HG03045 (cell line): ENCODE results near the gene PAPPA.

Experiments
- ATAC-seq: cut with Tn5 transposase; IDR thresholded peaks from one replicate; pipeline ENCODE4 v1.9.1; 2021; ENCODE audit warnings: mild to moderate bottlenecking, moderate library complexity; ENCODE audit not compliant: unreplicated experiment

Gene PAPPA

DNA sequence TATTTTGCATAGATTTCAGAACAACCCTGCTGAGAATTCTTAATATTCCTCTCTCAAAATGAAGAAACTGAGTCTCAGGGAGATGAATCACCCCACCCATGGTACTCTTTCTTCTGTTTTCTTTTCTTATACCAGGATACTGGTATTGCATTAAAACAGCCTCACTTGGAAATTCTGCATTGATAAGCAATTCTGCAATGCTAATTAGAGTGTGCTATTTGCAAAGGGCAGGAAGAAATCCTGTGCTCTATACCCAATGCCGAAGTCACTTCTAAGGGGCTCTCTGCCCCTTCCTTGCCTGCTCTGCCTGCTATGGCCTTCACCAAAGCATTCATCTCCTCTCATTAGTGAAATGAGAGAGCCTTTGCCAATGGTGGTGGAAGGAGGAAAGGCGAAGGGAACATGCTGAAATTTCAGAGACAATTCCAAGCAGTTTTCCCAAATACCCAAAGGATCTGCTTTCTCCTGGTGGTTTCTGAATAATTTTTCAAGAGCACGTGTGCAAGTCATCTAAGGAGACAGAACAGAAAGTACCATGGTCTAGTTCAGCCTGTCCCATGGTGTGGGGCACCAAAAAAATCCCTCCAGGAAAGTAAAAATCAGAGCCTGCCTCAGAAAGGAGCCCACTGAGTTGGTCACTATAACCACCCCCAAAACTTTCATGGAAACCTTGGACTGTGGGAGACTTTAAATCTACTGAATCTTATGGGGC is 156.5 kb downstream of the PAPPA start:
- ATAC-seq, result no peak

DNA sequence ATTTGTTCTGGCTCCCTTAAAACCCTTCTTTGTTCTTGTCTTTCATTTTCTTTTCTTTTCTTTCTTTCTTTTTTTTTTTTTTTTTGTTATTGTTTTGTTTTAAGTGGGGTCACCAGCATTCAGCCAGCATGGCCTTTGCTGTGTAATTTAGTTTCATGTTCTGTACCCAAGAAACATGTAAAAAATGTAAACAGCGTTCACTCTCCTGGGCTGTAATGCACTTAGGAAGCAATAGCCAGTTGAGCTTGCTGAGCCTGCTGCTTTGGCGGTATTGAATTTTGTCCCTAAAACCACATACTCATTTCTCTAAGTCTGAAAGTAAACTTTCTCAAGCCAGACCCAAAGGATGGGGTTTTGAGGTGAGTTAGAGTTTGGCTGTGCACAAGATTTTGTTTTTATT is 158.6 kb downstream of the PAPPA start:
- no peak for ATAC-seq

DNA sequence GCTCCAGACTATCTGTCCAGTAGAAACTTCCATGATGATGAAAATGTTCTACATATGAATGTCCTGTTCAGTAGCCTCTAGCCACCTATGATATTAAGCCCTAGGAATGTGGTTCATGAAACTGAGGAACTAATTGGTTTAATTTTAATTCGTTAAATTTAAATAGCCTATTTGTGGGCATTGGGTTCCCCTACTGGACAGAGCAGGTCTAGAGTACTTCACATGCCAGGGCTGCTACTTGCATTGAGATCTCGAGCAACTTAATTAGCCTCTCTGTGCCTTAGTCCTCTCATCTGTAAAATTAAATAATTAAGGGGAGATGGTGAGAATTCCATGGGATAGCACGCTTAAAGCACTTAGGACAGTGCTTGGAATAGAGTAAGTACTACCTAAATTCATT is 160.0 kb downstream of the PAPPA start:
- ATAC-seq, result no peak

DNA sequence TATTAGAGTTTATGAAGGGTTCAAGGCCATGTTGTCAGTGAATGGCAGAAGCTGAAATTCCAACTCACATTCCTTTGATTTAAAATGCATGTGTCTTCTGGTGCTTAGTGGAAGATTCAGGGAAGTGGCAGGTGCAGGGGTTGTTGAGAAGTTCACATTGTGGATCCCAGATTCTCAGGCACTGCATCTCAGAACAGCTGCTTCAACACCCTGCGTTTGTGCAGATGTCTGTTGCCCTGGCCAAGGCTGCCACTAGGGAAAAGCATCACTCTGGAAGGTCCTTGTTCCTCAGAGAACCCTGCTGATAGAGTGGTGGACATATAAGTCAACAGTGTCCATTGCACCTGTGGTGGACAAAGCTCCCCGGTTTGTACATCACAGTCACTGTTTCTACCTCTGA is 162.7 kb downstream of the PAPPA start:
- ATAC-seq, result no peak

DNA sequence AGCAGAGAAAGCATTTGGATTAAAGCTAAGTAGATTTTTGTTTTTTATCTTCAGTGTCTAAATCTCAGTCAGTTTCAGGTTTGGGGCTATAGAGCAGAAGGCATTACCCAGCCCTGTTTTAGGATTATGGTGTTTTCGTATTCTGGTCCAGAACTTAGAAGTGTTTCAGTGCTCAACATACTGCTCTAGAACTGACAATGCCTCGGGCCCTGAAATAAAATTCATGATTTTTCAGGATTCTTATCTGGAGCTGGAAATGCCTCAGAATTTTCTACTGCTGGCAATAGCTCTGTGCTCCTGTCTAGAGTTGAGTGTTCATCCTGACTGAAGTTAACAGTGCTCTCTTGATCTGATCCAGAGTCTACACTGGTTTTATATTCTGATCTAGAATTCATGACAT is 163.9 kb downstream of the PAPPA start:
- no peak for ATAC-seq

DNA sequence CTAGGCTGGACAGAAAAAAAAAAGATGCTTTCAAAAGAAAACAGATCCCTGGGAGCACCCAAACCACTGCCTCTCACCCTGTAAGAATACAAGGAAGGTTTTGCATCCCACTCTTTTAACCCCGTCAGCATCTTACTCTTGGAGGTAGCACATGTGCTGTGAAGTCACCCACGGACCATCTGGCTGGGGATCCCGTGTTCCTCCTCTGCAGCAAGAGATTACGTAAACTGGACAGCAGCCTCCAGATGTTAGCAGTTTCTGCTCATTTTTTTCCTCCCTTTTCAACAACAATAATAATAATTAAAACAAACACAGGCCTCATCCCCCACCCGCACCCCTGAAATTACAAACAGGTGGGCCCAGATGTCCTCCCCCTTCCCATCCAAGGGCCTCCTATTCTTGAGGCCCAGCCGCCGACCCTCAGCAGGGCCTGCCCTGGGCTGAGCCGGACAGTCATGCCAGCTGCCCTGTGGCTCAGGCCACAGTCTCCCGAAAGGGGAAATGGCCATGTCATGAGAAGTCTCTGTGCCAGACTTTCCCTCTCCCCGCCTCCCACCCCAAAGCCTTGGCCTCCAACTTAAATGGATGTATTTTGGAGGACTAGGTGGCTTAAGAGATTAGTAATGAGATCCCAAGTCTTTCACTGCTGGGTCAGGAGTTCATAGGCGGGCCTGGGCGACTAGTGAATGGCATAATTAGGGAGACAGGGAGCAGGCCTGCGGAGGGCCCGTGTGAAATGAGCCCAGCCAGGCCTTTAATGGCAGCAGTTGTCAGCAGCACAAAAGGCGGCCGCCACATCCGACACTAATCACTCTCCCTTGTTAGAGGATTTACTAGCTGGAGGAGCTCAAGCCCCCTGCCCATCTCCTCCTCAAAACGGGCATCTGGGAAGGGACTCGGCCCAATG is 165.1 kb downstream of the PAPPA start:
- ATAC-seq, result no peak

DNA sequence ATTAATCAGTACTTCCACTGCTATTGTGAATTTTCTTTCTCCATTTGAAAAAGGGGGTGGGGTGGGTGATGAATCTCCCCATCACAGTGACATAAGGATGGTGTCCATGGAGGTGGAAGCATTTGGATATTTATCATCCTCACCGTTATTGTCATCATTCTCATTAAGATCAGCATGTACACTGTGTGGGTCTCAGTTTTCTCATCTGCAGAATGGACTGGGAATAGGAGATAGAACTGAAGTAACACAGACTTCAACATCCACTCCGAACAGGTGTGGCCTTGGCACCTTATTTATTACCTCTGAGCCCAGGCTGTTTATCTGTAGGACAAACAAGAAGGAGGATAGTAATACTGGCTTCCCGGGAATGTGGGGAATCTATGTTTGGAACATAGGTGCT is 165.9 kb downstream of the PAPPA start:
- no peak for ATAC-seq

DNA sequence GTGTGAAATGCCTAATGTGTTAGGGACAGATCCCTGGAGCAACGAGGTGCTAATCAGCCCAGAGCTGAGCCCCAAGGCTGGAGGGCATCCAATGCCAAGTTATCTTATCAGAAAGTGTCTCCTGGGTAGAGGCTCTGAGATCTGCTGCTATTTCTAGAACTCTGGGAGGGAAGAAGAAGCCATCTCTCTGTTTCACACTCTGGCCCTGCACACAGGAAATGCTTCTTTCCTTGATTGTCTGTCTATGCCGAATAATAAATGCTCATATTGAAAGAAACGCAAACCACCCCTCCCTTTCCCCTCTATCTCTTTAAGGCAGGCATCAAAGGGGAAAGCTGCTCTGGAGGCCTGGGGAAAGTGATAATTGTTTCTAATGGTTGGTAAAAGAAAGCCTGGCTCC is 166.7 kb downstream of the PAPPA start:
- no peak for ATAC-seq

DNA sequence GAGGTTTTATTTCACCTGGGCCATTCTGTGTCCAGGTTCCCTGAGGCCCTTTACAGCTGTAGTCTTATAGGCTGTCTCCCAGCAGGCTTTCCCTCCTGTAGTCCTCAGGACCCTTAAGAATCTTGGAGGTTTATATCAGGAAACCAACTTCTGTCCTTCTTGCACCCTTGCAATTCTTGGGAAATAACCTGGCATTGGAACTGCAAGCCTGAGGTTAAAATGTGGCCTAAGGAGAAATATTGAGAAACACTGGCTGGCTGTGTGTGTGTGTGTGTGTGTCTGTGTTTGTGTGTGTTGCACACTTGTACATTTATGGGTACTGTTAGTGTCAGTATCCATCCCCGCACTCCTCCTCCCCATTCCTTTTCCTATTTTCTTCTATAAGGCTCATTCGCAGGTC is 168.9 kb downstream of the PAPPA start:
- ATAC-seq, result no peak

DNA sequence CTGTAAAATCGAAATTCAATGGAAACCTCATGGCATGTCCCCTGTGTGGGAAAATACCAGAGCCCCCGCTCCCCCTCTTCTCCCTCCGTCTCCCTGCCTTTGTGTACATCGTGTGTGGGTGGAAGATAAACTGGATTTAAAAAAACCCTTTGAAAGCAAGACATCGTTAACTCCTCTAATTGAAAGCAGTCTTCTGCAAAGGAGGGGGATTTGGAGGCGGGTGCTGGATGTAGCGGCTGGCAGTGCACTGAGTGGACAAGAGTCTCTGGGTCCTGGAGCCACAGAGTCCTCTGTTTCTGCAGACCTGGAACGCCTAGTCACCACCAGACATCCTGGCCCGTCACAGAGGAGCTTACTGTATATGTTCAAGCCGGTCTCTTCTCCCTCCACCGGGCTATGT is 169.4 kb downstream of the PAPPA start:
- ATAC-seq, result no peak

DNA sequence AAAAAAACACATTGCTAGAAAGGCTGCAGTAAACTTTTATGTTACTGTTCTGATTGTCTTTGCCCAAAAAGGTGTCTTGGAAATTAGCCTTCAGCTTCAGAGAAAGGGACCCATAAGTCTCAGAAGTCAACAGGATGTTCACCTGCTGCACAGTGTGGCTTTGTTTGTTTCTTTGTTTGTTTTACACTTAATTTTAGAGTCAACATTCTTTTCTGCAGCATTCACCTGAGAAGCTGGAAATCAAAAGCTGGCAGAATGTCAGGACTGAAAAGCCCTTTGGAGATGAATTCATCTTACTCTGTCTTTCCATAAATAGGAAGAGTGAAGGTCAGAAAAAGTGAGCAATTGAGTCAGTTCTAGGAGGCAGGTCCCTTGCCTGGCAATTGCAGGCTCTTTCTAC is 170.0 kb downstream of the PAPPA start:
- ATAC-seq, result no peak

DNA sequence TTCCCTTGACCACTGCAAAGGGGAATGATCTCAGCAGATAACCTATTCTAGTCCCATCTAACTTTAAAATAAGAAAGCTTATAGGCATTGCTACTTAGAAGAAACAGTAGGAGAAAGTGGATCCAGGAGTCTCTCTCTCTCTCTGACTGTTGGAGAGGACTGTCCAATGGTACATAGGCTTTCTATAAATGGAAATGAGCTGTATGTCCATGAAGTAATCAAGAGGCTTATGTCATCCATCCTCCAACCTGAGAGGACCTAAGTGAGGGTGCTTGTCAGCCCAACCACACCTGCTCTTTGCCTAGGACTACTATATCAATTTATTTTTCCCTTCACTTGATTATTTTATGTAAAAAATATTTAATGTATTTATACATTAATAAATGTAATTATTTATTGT is 172.3 kb downstream of the PAPPA start:
- no peak for ATAC-seq

DNA sequence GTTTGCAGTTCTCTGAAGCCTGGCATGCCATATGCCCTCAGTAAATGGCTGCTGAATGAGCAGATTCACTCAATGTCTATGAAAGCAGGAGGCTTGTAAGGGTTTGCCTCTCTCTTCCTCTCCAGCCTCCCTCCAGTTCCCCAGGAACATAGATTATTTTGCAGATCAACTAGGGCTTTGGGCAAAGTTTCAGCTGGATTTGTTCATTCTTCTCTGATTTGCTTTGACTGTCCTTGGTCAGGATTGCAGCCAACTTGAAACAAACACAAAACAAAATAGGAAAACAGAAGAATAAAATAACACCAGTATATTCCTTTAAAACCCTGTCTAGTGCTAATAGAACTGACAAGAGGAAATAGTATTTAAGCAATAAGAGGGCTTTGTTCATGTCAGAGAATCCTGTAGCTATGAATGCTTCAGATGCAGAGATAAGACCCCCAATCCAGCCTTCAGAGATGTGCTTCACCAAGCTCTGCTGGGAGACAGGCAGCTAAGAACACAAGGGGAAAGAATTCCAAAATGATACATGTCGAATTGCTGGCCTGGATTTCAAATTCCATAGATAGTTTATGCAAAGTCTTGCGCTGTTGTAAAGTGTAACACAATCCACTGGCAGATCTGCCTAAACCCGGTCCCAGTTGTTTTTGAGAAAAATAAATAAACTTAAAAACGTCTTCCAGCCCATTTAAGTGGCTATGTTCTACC is 174.3 kb downstream of the PAPPA start:
- no peak for ATAC-seq

DNA sequence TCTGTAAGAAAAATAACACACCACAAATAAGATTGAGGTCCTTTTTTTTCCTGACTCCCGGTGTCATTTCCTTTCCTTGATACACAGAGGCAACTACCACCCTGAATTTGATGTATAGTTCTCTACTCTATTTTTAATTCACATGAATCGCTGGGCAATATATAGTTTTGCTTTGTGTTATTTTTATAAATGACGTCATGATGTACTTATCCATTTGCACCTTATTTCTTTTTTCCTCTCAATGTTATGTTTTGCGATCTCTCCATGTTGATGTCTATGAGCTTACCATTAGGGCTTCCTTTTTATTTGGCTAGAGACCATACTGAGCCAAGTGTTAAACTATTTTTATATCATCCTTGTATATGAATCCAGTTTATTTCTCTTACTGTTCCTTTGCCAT is 175.9 kb downstream of the PAPPA start:
- ATAC-seq, result no peak

DNA sequence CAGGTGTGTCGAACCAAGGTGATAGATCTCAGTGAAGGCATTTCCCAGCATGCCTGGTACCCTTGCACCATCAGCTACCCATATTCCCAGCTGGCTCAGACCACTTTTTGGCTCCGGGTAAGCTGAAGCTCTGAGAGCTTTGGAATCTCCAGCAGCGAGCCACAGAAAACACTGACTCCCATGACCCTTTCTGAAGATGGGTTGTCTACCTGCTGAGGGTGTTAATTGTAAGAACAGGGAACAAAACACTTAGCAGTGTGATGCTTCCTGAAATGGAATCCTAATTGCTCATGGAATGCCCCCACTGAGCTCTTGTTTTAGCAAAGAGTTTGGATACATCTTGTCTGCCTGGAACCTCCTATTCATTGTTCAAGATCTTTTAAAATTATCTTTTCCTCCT is 177.7 kb downstream of the PAPPA start:
- ATAC-seq, result no peak

DNA sequence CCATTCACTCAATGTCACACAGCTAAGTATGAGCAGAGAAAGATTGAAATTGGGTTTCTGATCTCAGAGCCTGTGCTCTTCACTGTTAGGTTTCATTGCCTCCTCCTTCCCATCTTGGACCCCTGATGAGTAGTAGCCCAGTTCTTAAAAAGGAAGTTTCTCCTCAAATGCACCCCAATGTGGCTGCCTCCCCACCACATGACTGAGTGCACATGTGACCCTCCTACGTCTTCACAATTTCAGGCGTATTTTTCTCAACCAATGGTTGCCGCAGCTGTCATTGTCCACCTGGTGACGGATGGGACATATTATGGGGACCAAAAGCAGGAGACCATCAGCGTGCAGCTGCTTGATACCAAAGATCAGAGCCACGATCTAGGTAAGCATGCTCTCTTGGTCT is 178.5 kb downstream of the PAPPA start:
- ATAC-seq, result no peak

DNA sequence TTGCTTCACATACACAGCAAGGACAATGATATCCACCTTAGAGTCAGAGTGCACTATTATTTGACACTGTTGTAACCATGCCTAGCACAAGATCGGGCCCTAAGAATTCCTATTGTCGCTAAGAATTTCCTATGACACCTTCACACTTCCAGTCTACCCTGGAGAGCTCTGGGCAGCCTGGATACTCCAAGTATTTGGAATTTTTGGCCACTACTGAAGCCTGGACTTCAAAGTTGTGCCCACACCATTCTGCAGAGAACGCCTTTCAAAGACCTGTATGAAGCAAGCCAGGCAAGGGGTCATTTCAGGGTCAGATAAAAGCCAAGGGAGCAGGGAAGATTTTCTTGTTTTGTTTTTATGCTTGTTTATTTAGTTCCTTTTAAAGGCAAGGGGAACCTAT is 179.7 kb downstream of the PAPPA start:
- no peak for ATAC-seq

DNA sequence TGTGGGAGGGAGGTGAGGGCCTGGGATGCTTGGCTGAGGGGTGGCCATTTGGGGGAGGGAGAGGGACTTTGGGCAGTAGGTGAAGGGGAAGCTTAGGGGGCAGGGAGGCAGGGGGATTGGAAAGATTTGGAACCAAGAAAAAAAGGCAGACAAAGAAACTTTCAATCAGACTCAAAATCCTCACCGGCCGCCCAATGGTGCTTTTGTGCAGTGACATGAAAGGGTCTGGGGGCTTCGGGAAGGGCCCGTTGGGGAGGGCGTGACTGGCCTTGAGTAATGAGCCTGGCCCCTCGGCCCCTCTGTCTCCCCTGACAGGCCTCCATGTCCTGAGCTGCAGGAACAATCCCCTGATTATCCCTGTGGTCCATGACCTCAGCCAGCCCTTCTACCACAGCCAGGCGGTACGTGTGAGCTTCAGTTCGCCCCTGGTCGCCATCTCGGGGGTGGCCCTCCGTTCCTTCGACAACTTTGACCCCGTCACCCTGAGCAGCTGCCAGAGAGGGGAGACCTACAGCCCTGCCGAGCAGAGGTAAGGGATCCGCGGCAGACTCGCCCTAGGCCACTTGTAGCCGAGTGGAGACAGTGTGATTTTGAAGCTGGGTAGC is 181.1 kb downstream of the PAPPA start:
- ATAC-seq, result no peak

DNA sequence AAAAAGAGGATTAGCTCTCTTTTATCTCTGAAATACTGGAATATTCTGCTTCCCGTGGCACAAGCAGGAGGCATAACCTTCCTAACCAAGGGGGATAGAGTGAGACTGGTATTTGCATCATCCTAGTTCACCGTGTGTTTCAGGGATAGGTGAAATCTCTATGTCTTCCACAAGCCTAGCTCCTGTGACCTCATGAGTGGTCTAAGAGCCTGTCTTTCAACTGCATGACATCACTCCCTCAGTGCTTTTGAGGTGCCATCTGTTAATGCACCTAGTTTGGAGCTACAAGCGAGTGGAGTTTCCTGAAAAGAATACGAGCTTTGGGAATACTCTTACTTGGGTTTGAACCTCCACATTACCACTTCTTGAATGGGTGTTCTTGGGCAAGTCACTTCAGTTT is 181.8 kb downstream of the PAPPA start:
- no peak for ATAC-seq

DNA sequence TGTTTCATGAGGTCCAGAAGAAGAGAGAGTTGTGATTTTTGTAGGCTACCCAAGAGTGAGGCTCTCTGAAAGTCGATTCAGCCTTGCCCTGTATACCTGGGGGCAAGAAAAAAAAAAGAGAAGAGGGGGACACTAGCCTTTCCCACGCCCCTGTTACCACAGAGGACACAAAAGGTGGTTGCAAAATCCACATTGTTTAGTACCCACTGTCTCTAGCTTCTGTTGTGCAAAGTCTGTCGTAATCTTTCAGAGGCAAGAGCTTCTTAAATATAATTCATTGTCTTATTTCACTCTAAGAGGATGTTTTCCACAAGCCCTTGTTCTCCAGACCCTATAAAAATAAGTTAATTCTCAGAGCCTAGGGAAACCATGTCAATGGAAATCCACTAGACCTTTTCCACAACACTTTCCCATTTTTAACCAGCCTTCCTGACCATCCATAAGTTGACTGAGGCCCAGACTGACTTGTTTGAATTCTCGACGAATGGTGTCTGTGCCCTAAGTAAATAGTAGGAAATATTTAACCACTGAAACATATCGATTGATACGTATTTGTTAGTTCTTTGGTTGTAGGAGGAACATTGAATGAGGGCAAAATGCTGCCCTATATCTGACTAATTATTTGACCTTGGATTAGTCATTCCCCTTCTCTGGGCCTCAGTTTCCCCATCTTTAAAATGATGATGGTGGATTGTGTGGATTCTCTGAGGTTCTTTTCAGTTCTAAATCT is 182.7 kb downstream of the PAPPA start:
- no peak for ATAC-seq

DNA sequence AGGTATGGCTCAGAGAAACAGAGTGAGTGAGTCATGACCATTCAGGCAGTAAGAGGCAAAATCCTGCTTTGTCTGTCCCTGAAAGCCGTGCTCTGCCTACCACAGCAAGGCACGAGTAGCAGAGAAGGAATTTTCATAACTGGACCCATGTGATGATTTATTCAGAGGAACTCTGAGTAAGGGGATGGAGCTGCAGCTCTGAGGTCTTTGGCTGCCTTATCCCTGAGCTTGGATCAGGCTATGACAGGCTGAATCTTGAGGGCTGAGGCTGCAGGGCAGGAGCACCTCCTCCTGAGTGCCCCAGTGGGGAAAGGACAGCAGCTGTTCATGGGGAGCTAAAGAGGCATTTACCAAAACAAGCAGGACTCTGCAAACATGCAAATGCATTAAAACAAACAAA is 183.4 kb downstream of the PAPPA start:
- ATAC-seq, result no peak
